GM18508 (cell line): ENCODE measurements around the gene MBD3.

ENCODE experiments used
- ATAC-seq: cut with Tn5 transposase; IDR thresholded peaks from one replicate; pipeline ENCODE4 v1.9.1; 2021; ENCODE audit warnings: moderate number of reproducible peaks; ENCODE audit not compliant: insufficient read depth, unreplicated experiment

Gene MBD3

GRCh38 chr19:1602091-1602707, 9.5 kb upstream of the MBD3 start:
- ATAC-seq, result no peak

- no peak for ATAC-seq
These were observed 9.0 kb upstream of the MBD3 start for GRCh38 chr19:1601613-1602064.

GRCh38 chr19:1599460-1599846, 6.8 kb upstream of the MBD3 start:
- no peak for ATAC-seq

- ATAC-seq, result no peak
These were observed 6.3 kb upstream of the MBD3 start for GRCh38 chr19:1598777-1599459.

DNA sequence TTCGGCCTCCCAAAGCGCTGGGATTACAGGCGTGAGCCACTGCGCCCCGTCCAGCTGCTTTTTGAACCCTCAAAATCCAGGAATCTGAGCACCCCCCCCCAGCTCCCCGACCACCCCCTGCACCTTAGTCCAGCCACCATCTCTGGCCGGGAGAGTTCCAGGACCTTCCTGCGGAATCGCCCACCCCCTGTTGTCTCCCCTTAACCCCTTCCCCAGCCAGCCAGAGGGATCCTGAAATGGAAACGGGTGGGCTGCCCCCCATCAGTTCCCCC, 772 bp upstream of the MBD3 start:
- no peak for ATAC-seq

DNA sequence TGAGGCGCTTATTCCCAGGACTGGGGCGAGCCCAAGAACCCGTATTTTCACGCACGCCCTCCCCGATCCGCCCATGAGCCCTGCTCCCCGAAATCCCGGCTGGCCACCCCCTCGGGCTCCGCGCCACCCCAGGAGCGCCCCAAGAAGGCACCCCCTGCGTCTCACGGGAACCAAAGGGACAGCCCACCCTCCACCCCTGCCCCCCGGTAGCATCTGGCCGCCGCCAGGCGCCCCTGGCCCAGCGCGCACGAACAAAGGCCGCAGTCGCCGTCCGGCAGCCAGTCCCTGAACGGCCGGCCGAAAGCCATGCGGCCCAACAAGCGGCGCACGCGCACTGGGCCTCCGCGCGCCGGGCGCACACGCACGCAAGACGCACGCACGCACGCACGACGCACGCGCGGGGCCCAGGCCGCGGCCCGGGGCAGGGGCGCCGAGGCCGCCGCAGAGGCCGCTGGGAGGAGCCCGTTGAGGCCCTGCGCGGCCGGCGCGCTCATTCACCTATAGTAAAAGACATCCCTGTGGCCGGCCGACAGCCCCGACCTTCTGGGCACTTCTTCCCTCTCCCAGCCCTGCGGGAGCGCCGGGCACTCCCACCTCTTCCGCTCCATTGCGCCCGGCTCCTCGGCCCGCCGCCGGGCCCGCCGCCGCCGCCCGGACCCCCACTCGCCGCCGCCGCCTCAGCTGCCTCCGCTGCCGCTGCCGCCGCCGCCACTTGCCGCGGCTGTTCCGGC, 476 bp downstream of the MBD3 start:
- no peak for ATAC-seq

GRCh38 chr19:1591421-1592023, 1.1 kb downstream of the MBD3 start:
- ATAC-seq, result no peak

GRCh38 chr19:1590641-1591397, 1.8 kb downstream of the MBD3 start:
- ATAC-seq, result no peak

- ATAC-seq, result no peak
These were observed 4.8 kb downstream of the MBD3 start for GRCh38 chr19:1587872-1588271.

- ATAC-seq, result no peak
These were observed 7.5 kb downstream of the MBD3 start for GRCh38 chr19:1585243-1585580.

DNA sequence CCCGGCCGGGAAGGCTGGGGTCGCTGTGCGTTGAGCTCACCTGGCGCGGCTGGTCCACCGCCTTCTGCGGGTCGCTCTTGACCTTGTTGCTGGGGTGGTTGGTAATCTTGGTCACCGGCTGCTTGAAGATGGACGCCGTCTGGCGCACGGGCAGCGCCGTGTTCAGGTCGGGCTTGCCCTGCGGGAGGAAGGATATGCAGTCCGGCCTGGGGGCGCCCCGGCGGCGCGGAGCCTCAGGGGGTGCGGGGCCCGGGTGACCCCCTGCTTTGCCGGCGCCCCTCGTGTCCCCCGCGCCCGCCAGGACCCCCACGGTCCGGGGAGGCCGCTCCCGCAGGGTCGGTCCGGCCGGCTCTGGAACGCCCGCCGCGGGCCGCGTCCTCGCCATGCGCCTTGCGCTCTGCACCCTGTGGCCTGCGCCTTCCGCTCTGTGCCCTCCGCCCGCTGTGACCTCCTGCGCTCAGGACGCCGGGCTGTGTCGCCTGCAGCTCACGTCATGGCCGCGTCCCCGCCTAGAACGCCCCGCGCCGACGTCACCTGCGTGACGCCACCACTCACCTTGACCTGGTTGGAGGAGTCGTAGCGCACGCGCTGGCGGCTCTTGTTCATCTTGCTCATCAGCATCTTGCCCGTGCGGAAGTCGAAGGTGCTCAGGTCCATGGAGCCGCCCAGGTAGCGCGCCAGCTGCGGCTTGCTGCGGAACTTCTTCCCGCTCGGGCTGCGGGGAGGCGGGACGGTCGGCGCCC, 8.0 kb downstream of the MBD3 start:
- no peak for ATAC-seq

- ATAC-seq, result no peak
These were observed 10.5 kb downstream of the MBD3 start for GRCh38 chr19:1582201-1582600.

GRCh38 chr19:1580957-1581356, 11.7 kb downstream of the MBD3 start:
- no peak for ATAC-seq

- no peak for ATAC-seq
These were observed 12.3 kb downstream of the MBD3 start for GRCh38 chr19:1580382-1580781.

DNA sequence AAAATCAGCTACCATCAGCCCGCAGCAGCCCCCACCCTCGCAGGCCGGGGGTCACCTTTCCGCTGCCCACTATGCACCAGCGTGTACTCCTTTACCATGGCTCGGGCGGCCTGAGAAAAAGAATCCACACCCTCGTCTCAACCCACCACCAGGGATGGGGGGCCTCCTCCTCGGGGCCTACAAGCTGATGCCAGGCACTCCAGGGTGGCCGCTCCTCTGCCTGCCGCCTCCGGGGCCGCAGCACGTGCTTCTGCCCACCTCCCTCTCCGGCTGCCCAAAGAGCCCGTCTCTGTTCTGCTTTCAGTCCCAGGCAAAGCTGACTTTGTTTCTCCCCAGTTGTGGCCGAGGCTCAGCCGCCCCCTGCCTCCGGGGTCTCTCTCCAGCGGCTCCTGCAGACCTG, 13.4 kb downstream of the MBD3 start:
- no peak for ATAC-seq

GRCh38 chr19:1577929-1578618, 14.6 kb downstream of the MBD3 start:
- ATAC-seq, result no peak

DNA sequence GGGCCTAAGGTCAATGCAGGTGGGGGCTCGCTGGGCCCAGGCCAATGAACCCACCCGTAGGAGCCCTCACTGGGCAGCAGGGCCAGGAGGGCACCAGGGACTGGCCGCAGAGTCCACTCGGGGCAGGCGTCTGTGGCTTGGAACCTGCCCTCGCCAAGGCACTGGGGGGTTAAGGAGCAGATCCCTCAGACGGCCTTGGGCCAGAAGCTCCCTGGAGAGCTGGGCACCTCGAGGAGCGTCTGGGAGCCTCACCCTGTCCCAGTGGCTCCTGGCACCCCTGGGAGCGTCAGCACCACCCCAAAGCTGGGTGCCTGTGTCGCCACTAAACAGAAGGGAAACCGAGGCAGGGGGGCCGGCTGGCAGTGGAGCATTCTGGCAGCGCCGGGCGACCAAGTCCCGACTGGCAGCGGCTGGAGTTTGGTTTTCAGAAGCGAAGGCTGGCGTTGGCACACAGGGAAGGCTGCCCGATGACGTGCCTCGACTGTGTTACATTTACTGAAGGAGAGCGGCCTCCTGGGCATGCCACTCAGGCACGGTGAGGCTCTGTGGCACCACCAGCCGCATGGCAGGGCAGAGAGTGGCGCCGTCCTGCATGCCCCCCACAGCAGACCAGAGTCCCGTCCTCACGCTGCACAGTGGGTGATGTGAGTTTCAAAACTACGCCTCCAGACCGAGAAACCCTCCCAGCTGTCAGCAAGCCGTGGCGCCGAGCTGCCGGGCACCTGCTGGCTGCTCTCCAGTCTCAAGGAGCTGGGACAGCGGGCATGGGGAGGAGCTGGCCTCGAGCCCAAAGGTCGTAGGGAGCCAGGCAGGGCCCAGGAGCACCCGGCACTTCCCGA, 15.4 kb downstream of the MBD3 start:
- no peak for ATAC-seq

- no peak for ATAC-seq
These were observed 16.2 kb downstream of the MBD3 start for GRCh38 chr19:1576242-1577089.
